A673 (cell line): ENCODE data around the gene PATL1. TPM values are rescaled to one million over a fixed set of nuclear protein-coding genes. Genes with fewer than 3 reads are reported as not detected.
"Not testable (repeated sequence)": the region's sequence is repeated elsewhere in the genome, so short reads cannot be mapped to it uniquely, and the experiment has no call there.

Experiments
- BruUV-seq: library from RNA; stranded (reverse); fragments of 400-500 nt; replicated peaks from 2 replicates; lab custom pipeline; 2021; lab: Mats Ljungman, UMichigan
- CTCF ChIA-PET: fragments of 300-600 bp; sonication (Branson Sonifier 250); formaldehyde crosslinking; loops from one replicate; lab custom pipeline; 2022; ENCODE audit warnings: antibody characterized with exemption; lab: Charles Lee
- POLR2A ChIA-PET: fragments of 300-600 bp; sonication (Branson Sonifier 250); formaldehyde crosslinking; loops from one replicate; lab custom pipeline; 2022; ENCODE audit warnings: antibody characterized with exemption; ENCODE audit not compliant: low non-redundant PET; lab: Charles Lee
- DNase-seq: peaks from one replicate; pipeline ENCODE4 v3.0.0-alpha.2; 2015; ENCODE audit warnings: low spot score
- H3K27ac ChIP-seq: fragments of 200-600 bp; sonication (generic); 2 replicates; pipeline ENCODE4 v1.5.1; 2016; ENCODE audit warnings: mixed run types, low read depth, mild to moderate bottlenecking, mixed read lengths, antibody characterized with exemption, low read length; ENCODE audit not compliant: poor library complexity, severe bottlenecking
- H3K27me3 ChIP-seq: fragments of 200-600 bp; sonication (generic); replicated peaks from 2 replicates; pipeline ENCODE4 v1.6.1; 2017; ENCODE audit warnings: mixed run types, low read depth, mild to moderate bottlenecking, mixed read lengths, antibody characterized with exemption, low read length; ENCODE audit not compliant: insufficient read depth, poor library complexity
- H3K36me3 ChIP-seq: fragments of 200-600 bp; sonication (generic); 2 replicates; pipeline ENCODE4 v1.6.1; 2016; ENCODE audit warnings: mixed run types, mild to moderate bottlenecking, mixed read lengths, antibody characterized with exemption, low read length; ENCODE audit not compliant: insufficient read depth, poor library complexity, severe bottlenecking
- H3K4me1 ChIP-seq: fragments of 200-600 bp; sonication (generic); 2 replicates; pipeline ENCODE4 v1.6.1; 2017; ENCODE audit warnings: mixed run types, mild to moderate bottlenecking, mixed read lengths, antibody characterized with exemption, low read length; ENCODE audit not compliant: insufficient read depth, poor library complexity, severe bottlenecking
- H3K4me3 ChIP-seq: fragments of 200-600 bp; sonication (generic); 2 replicates; pipeline ENCODE4 v1.5.1; 2016; ENCODE audit warnings: low read depth, mixed run types, mild to moderate bottlenecking, mixed read lengths, low read length; ENCODE audit not compliant: poor library complexity, severe bottlenecking
- H3K9me3 ChIP-seq: fragments of 200-600 bp; sonication (generic); 2 replicates; pipeline ENCODE4 v1.6.1; 2016; ENCODE audit warnings: mixed run types, low read depth, mild to moderate bottlenecking, mixed read lengths, antibody characterized with exemption, low read length; ENCODE audit not compliant: poor library complexity, severe bottlenecking
- CTCF ChIP-seq: fragments of 300-800, 200-600 bp; sonication (generic); conservative IDR thresholded peaks from 2 replicates; pipeline ENCODE4 v1.5.1; 2017; ENCODE audit warnings: low read depth, mild to moderate bottlenecking, antibody characterized with exemption, low read length, moderate library complexity, mixed read lengths
- EZH2 ChIP-seq: fragments of 200-600 bp; sonication (generic); IDR thresholded peaks from 2 replicates; pipeline ENCODE4 v1.6.1; 2017; ENCODE audit warnings: borderline replicate concordance, low read depth, mild to moderate bottlenecking, mixed read lengths, antibody characterized with exemption, low read length; ENCODE audit not compliant: poor library complexity, severe bottlenecking
- intact Hi-C: fragments of 100-400 bp; cut with micrococcal nuclease; formaldehyde crosslinking; loops from one replicate; pipeline ENCODE4 v1.10.0; 2022; ENCODE audit not compliant: unreplicated experiment
- total RNA-seq: library from RNA; stranded (reverse); gene quantifications from 2 replicates; pipeline ENCODE4 v1.2.3, GENCODE V29; 2021

Gene PATL1
- total RNA-seq, 1 experiment from 2014 or later: 78.9 TPM

DNA sequence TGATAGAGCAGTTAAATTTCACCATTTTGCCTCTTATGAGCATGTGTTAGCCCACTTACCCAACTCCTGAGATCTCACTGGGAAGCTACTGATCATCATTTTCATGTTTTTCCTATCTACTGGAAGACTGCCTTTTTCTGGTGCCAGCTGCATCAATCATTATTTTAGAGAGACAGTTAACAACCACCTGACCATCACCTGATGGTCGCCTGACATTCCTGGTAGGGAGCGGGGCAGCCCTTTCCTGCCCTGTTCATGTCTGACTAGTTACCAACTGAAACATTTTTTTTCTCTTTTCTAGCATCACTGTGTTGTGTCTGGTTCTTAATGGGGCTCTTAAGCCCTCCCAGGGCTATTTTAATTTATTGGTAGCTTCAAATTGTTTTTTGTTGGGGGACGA lies 20.2 kb upstream of the PATL1 start:
- Histone ChIP-seq H3K36me3 (no peaks in the 10 kb centered on the region), H3K4me1 (no peaks in the 10 kb centered on the region), H3K4me3 (no peak overlapping the region), H3K27me3 (no peaks in the 10 kb centered on the region), H3K9me3 (peaks cover 12% of the 10 kb centered on the region), H3K27ac (no peak overlapping the region)
- no peak for TF ChIP-seq EZH2
- no peak for TF ChIP-seq CTCF
- BruUV-seq: no TSS peak
- CTCF ChIA-PET: no interaction called here
- intact Hi-C loops: no loop called here
- DNase-seq: no peak
- POLR2A ChIA-PET: no interaction called here

- intact Hi-C loops: loop anchor here (5.0 kb wide), 1 partner anchor 244 kb away; the partner anchor contains the start of gene OR5A1
- H3K4me3 ChIP-seq, BruUV-seq, H3K9me3 ChIP-seq, DNase-seq, H3K36me3 ChIP-seq, H3K27ac ChIP-seq, H3K27me3 ChIP-seq, POLR2A ChIA-PET, CTCF ChIA-PET: not testable (repeated sequence)
- peaks cover 13% of the 10 kb centered on the region for H3K4me1 ChIP-seq
Measured at GRCh38 chr11:59681260-59681725, 12.5 kb upstream of the PATL1 start.

- intact Hi-C loops: loop anchor here (1.0 to 5.0 kb wide), 3 partner anchors 143 to 509 kb away; partner anchors contain the start of gene OR5A1
- H3K9me3 ChIP-seq: no peaks in the 10 kb centered on the region
- no peaks in the 10 kb centered on the region for H3K36me3 ChIP-seq
- no TSS peak for BruUV-seq
- ChIA-PET CTCF (interaction anchor here (0.6 to 1.0 kb wide), 3 partner anchors 131 to 509 kb away, joined by 5 to 8 read pairs (median 7); partner anchors contain the start of gene DTX4), POLR2A (interaction anchor here (0.6 kb wide), 1 partner anchor 129 kb away, joined by 3 read pairs; no protein-coding TSS in a partner anchor)
- DNase-seq: peak; percentile 90
- H3K27ac ChIP-seq: no peak overlapping the region
- no peaks in the 10 kb centered on the region for H3K27me3 ChIP-seq
- H3K4me1 ChIP-seq: peaks cover 13% of the 10 kb centered on the region
- no peak overlapping the region for H3K4me3 ChIP-seq
- TF ChIP-seq EZH2 (no peak), CTCF (peak; percentile 98)
Measured at GRCh38 chr11:59680287-59681154, 11.7 kb upstream of the PATL1 start.
